Amniotic epithelial cell (primary cell): ENCODE results near the gene MGAM2.
A peak's percentile ranks its signal among the peaks of the same experiment; 100 is the strongest.

Source experiments
- DNase-seq: peaks from one replicate; pipeline ENCODE4 v3.0.0-alpha.2; 2010; ENCODE audit warnings: low read depth

The MGAM2 gene

GRCh38 chr7:142120524-142120923, 9.0 kb downstream of the MGAM2 start:
- DNase-seq = no peak

- no peak for DNase-seq
These were observed 11.7 kb downstream of the MGAM2 start for GRCh38 chr7:142123184-142123583.

GRCh38 chr7:142125256-142125955, 13.9 kb downstream of the MGAM2 start:
- no peak for DNase-seq

- DNase-seq = no peak
These were observed 18.7 kb downstream of the MGAM2 start for GRCh38 chr7:142130267-142130666.

GRCh38 chr7:142131439-142132185, 20.1 kb downstream of the MGAM2 start:
- DNase-seq = no peak

GRCh38 chr7:142133731-142134148, 22.2 kb downstream of the MGAM2 start:
- no peak for DNase-seq

GRCh38 chr7:142134909-142135308, 23.4 kb downstream of the MGAM2 start:
- DNase-seq = no peak

GRCh38 chr7:142138996-142139395, 27.5 kb downstream of the MGAM2 start:
- no peak for DNase-seq

GRCh38 chr7:142139597-142140400, 28.3 kb downstream of the MGAM2 start:
- no peak for DNase-seq

GRCh38 chr7:142140401-142140959, 29.0 kb downstream of the MGAM2 start:
- DNase-seq = no peak

GRCh38 chr7:142142702-142143101, 31.2 kb downstream of the MGAM2 start:
- no peak for DNase-seq

- no peak for DNase-seq
These were observed 34.6 kb downstream of the MGAM2 start for GRCh38 chr7:142146124-142146523.

- DNase-seq = no peak
These were observed 38.8 kb downstream of the MGAM2 start for GRCh38 chr7:142150356-142150755.

- DNase-seq = no peak
These were observed 39.4 kb downstream of the MGAM2 start for GRCh38 chr7:142150869-142151268.

- no peak for DNase-seq
These were observed 40.6 kb downstream of the MGAM2 start for GRCh38 chr7:142152076-142152475.

GRCh38 chr7:142153400-142153799, 41.9 kb downstream of the MGAM2 start:
- DNase-seq = no peak

- no peak for DNase-seq
These were observed 47.4 kb downstream of the MGAM2 start for GRCh38 chr7:142158736-142159496.

- DNase-seq = no peak
These were observed 50.4 kb downstream of the MGAM2 start for GRCh38 chr7:142161921-142162320.

- peak; percentile 2 for DNase-seq
These were observed 57.2 kb downstream of the MGAM2 start for GRCh38 chr7:142168746-142169145.

GRCh38 chr7:142172932-142173331, 61.4 kb downstream of the MGAM2 start:
- DNase-seq = no peak

GRCh38 chr7:142174441-142174840, 62.9 kb downstream of the MGAM2 start:
- DNase-seq = no peak

- DNase-seq = no peak
These were observed 64.1 kb downstream of the MGAM2 start for GRCh38 chr7:142175594-142175993.
